HG02884 (cell line): Measurements from ENCODE around the gene MOBP.
"Not testable (repeated sequence)": the region's sequence is repeated elsewhere in the genome, so short reads cannot be mapped to it uniquely, and the experiment has no call there.

Source experiments
- ATAC-seq: cut with Tn5 transposase; IDR thresholded peaks from one replicate; pipeline ENCODE4 v1.9.1; 2021; ENCODE audit warnings: mild to moderate bottlenecking, moderate library complexity; ENCODE audit not compliant: unreplicated experiment

The MOBP gene

GRCh38 chr3:39448506-39449233, 18.8 kb upstream of the MOBP start:
- ATAC-seq, result no peak

DNA sequence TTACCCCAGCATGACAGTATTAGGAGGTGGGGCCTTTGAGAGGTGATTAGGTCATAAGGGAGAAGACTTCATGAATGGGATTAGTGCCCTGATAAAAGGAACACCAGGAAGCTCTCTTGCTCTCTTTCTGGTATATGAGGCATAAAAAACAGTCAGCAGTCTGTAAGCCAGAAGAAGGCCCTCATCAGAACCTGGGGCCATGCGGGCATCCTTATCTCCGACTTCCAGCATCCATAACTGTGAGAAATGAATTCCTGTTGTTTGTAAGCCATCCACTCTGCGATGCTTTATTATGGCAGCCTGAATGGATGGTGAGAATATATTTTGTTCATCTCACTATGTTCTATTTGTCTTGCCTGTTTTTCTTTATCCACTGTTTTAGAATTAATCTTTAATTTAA, 17.7 kb upstream of the MOBP start:
- no peak for ATAC-seq

DNA sequence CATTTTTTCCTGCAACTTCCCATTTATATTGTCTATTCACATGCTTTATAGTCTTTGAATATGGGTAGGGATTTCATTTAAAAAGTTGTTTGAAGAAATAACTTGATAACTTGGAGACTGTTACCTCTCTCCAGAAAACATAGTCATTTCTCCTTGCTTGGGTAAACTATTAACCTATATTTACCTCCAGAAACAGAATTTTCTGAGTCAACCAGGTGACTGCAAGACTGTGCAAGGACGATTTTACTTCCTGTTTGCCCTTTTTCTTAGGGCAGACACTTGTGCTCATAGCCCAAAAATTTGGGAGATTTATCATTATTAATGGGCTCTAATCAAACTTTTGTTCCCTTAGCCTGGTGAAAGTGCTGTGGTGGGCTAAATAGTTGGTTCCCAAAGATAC, 14.3 kb upstream of the MOBP start:
- no peak for ATAC-seq

DNA sequence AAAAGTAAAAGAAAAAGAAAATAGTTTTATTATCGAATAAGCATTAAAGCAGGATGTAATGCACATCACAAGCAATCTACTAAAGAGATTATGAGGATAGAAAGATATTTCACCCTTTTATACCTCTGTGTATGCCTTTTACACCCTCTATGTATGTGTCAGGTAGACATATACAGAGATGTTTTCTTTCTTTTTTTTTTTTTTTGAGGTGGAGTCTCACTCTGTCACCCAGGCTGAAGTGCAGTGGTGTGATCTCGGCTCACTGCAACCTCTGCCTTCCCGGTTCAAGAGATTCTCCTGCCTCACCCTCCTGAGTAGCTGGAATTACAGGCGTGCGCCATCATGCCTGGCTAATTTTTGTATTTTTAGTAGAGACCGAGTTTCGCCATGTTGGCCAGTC, 13.6 kb upstream of the MOBP start:
- ATAC-seq, result not testable (repeated sequence)

- no peak for ATAC-seq
Observed at GRCh38 chr3:39454591-39455217, 12.8 kb upstream of the MOBP start.

- ATAC-seq, result no peak
Observed at GRCh38 chr3:39456159-39456558, 11.3 kb upstream of the MOBP start.

DNA sequence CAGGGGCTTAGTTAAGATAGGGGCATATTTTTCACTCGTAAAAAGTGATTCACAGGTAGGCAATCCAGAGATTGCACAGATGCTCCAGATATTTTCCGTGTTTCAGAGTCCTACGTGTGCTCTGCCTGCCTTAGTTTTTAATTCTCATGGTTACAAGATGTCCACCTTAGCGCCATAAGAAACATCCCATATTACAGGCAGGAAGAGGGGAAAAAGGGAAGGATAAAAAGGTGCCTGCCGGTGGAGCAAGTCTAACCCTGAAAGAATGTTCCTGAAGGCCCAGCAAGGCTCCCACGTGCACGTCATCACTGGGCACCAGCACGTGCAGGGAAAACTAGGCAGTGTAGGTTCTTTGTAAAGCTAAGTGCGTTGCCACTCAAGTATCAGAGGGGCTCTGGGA, 10.1 kb upstream of the MOBP start:
- ATAC-seq, result no peak

DNA sequence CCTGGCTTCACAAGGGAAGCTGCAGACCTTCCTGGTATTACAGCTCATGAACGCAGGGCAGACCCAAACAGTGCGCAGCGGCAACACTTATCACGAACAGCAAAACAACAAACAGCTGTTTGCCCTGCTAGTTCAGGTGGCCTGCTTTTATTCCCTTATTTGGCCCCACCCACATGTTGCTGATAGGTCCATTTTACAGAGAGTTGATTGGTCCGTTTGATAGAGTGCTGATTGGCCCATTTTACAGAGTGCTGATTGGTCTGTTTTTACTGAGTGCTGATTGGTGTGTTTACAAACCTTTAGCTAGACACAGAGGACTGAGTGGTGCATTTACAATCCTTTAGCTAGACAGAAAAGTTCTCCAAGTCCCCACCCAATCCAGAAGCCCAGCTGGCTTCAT, 8.9 kb upstream of the MOBP start:
- not testable (repeated sequence) for ATAC-seq

- ATAC-seq, result no peak
Observed at GRCh38 chr3:39460677-39461076, 6.8 kb upstream of the MOBP start.

GRCh38 chr3:39463269-39463668, 4.2 kb upstream of the MOBP start:
- no peak for ATAC-seq

DNA sequence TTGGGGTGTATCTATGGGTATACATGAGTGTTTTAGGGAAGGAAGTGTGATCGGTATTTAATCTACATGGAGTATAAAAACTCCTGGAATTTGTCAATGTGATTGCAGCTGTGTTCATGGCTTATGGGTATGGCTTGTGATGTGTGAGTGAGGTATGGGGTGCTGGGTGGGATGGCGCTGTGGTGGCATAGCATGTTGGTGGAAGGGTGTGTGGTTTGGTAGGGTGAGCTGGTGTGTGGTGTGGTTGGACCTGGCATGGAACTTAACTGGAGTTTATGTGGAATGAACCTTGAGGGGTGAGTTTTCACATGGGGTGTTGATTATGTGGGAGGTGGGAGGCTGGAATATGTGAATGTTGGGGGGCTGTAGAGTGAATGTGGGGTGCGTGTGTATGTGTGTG, 492 bp upstream of the MOBP start:
- no peak for ATAC-seq

GRCh38 chr3:39468108-39468436, 592 bp downstream of the MOBP start:
- no peak for ATAC-seq

GRCh38 chr3:39469258-39469657, 1.8 kb downstream of the MOBP start:
- no peak for ATAC-seq

DNA sequence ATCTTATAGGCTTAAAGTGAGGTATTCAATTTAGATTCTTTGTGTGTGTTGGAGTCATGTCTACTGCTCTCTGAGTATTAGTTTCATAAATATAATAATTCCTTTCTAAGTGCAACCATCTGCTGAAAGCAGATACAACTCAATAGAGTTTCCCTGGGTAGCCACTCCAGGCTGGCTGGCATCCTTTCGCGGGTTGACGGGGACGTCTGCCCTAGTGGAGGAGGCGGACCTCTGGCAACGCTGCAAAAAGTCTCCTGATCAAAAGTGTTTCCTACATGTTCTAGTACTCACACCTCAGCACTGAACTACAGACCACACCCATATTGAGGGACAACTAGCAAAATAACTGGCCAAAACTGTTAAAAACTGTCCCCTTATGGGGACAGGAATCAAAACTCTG, 2.5 kb downstream of the MOBP start:
- no peak for ATAC-seq

- ATAC-seq, result no peak
Observed at GRCh38 chr3:39471652-39472051, 4.2 kb downstream of the MOBP start.

DNA sequence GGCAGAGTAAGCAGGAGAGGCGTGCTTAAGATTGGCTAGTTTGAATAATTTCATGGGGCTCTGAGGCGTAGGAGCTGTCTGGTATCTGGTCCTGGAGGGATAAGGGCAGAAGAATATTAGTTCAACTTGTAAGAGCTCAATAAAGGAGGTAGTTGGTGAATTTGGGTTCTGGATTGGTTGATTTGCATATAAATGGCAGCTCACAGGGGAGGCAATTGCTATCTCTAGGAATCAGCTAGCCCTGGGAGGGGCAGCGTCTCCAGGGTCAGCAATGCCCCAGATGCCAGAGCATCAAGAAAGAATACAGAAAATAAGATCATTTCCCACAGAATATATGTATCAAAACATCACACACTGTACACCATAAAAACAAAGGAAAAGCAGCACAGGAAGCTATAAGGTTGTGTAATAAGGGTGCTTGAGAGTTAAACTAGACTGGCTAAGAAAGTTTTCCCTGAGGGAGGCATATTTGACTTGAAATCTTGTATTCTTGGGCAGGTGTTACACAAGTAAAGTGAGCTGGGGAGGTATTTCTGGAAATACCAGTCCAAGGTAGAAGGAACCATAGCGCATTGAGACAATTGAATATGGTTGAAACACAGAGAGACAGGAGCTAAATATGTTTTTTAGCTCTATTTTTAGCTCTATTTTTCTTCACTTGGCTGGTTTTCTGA, 6.1 kb downstream of the MOBP start:
- no peak for ATAC-seq

- ATAC-seq, result no peak
Observed at GRCh38 chr3:39474126-39474515, 6.6 kb downstream of the MOBP start.

DNA sequence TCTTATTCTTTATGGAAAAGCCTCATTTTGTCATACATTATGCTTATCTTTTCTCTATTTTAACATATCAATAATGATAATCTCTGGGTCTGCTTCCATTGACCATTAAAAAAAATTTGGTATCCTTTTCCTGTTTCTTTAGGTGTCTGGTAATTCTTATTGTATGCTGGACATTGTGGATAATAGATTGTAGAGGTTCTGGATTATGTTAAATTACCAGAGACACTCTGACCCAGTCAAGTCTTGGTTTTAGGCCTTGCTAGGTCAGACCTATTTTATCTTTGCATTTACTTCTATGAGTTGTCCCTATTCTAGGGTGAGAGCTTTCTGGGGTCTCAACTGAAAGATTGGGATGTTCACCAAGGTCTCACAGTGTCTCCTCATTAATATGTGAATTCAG, 9.3 kb downstream of the MOBP start:
- ATAC-seq, result no peak

DNA sequence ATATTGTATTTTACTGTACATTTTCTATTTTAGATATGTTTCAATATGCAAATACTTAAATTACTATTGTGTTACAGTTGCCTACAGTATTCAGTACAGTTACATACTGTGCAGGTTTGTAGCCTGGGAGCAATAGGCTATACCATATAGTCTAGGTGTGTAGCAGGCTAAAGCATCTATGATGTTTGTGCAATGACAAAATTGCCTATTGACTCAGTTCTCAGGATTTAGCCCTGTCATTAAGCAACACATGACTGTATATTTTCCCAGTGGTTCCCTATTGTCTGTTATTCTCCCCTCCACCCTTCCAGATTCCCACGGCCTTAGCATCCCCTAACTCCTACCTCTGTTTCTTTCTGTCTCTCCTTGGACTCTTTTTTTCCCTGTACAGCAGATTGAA, 10.7 kb downstream of the MOBP start:
- ATAC-seq, result no peak

GRCh38 chr3:39479701-39480414, 12.4 kb downstream of the MOBP start:
- ATAC-seq, result no peak

DNA sequence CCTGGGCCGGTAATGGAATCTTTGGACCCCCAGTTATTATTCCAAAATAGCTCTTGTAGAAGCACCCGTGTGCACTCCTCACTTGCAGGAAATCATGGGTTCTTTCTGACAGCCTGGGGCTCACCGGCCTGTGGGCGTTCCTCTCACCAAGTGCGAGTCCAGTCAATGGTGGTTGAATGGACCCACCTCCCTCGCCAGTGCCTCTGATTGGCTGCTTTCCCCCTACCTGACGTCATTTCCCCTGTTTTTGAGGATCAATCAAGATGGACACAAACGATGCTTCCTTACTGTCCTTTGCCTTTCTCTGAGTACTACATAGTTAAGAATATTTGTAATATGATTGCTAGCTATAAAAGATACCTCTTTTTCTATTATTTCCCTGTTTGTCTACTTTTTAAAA, 18.1 kb downstream of the MOBP start:
- no peak for ATAC-seq

DNA sequence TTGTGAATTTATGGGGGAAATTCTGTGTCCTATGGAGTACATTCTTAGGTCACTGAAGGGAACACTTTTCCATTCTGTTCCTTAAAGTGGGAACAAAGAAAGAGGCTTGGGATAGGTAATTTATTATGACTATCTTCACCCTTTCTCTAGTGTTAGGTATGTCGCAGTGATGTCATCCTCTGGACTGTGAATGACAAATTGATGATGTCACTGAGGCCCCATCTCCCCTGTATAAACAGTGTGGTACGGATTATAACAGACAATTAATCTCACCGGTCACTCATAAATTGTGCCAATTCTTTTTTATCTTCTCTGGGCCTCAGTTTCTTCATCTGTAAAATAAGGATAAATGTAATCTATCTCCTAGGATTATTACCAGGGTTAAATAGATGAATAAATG, 23.5 kb downstream of the MOBP start:
- no peak for ATAC-seq
